ENCODE results near the gene C2orf15.
"Not testable (repeated sequence)": the region's sequence is repeated elsewhere in the genome, so short reads cannot be mapped to it uniquely, and the experiment has no call there.

Gene C2orf15

DNA sequence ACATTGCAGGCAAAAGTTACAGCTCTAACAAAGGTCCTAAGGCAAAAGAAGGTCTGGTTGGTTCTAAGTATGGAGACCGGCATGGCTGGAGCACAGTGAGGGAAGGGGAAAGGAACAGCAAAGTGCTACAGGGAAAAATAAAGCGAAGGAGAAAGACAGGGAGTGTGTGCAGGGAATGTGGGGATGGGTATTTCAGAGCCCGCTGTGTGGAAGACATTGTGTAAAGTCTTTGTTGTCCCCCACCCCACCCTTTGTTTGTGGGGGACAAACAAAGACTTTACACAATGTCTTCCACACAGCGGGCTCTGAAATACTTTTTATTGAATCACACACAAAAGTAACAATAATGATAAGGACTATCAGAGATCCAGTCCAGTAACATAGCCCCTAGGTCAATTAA is 28.9 kb upstream of the C2orf15 start:
- DNase-seq (ENCODE audit: low read depth) = no peak

DNA sequence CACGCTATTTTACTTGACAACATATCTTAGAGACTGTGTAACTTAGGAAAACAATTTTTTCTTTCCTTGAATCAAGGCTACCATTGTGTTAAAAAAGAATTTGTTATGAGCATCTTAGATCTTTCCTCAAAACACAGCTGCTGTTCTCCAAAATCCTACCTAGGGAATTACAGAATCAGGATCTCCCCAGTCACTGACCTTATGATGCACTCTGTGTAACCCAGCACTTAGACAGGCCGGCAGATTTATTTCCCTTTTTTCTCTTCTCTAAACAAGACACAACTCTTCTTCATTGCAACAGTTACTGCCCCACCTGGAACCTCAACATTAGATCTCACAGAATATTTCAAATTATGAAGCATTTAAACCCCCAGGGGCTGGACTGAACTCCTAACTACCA is 13.5 kb upstream of the C2orf15 start:
- TF ChIP-seq, protein P1, sequence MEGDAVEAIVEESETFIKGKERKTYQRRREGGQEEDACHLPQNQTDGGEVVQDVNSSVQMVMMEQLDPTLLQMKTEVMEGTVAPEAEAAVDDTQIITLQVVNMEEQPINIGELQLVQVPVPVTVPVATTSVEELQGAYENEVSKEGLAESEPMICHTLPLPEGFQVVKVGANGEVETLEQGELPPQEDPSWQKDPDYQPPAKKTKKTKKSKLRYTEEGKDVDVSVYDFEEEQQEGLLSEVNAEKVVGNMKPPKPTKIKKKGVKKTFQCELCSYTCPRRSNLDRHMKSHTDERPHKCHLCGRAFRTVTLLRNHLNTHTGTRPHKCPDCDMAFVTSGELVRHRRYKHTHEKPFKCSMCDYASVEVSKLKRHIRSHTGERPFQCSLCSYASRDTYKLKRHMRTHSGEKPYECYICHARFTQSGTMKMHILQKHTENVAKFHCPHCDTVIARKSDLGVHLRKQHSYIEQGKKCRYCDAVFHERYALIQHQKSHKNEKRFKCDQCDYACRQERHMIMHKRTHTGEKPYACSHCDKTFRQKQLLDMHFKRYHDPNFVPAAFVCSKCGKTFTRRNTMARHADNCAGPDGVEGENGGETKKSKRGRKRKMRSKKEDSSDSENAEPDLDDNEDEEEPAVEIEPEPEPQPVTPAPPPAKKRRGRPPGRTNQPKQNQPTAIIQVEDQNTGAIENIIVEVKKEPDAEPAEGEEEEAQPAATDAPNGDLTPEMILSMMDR (conservative IDR thresholded peaks at IDR 0.05; ENCODE audit: low read depth, low read length) = no peak
- DNase-seq (ENCODE audit: low read depth) = no peak
- no peak overlapping the region for H3K4me3 ChIP-seq (ENCODE audit: low read length)

More for the DNA sequence above, 28.9 kb upstream of the C2orf15 start:
- TF ChIP-seq, protein P1 (conservative IDR thresholded peaks at IDR 0.05; ENCODE audit: low read depth, low read length) = no peak
- no peak overlapping the region for H3K4me3 ChIP-seq (ENCODE audit: low read length)

DNA sequence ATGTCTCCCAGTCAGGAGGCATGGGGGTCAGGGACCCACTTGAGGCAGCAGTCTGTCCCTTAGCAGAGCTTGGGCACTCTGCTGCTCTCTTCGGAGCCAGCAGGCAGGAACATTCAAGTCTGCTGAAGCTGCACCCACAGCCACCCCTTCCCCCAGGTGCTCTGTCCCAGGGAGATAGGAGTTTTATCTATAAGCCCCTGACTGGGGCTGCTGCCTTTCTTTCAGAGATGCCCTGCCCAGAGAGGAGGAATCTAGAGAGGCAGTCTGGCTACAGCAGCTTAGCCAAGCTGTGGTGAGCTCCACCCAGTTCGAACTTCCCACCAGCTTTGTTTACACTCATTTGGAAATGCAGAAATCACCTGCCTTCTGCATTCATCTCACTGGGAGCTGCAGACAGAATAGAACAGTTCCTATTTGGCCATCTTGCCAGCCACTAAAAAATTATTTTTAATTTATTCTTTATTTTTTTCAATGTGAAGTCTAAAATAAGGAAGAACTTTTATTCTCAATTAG is 6.4 kb upstream of the C2orf15 start:
- not testable (repeated sequence) for H3K4me3 ChIP-seq (ENCODE audit: low read length); DNase-seq (ENCODE audit: low read depth)

DNA sequence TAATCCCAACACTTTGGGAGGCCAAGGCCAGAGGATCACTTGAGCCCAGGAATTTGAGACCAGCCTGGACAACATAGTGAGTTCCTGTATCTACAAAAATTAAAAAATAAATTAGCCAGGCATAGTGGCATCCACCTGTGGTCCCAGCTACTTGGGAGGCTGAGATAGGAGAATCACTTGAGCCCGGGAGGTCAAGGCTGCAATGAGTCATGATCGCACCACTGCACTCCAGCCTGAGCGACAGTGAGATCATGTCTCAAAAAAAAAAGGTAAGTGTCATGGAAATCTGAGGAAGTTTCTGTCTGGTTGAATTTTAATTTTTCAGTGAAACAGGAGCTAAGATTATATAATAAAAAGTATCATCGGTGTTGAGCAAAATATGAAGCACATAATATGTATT is 2.5 kb upstream of the C2orf15 start:
- DNase-seq (ENCODE audit: low read depth) = no peak

DNA sequence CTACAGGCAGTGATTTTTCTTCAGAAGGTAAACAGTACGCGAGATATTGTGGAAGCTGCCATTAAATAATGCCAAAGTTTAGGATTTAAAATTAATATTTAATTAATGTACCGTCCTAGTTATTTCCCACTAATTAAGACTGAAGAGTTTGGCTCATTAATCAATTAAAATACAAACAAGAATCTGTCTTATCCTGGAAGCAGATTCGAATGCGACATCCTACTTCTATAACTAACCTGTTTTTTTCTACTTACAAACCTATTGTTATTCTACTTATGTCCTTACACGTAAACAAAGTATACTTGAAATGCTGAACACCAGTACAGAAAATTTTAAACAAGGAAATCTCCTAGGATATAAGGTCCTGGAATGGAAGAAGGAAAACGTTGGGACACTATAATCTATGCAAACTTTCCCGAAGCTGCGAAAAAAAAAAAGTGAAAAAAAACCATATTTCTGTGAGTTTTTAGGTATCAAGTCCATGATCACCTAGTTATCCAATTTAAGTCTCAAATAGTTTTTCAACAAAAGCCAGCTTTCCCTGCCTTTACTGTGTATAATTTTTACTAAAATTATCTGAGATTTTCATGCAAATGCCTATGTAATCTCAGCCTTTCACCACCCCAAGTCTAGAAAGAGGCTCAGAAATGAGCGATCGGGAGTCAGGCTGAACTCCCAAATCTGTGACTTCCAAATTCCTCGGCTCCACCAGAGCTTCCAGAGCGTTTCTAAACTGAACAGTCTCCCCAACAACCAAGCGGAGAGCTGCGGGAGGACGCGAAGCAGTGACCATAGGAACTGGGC is 1.2 kb upstream of the C2orf15 start:
- no peak for DNase-seq (ENCODE audit: low read depth)
- peak overlapping the region; percentile 86 for H3K4me3 ChIP-seq (ENCODE audit: low read length)
- TF ChIP-seq, protein P1 (conservative IDR thresholded peaks at IDR 0.05; ENCODE audit: low read depth, low read length) = no peak

More for the DNA sequence above, 2.5 kb upstream of the C2orf15 start:
- TF ChIP-seq, protein P1 (conservative IDR thresholded peaks at IDR 0.05; ENCODE audit: low read depth, low read length) = no peak
- H3K4me3 ChIP-seq (ENCODE audit: low read length) = no peak overlapping the region

DNA sequence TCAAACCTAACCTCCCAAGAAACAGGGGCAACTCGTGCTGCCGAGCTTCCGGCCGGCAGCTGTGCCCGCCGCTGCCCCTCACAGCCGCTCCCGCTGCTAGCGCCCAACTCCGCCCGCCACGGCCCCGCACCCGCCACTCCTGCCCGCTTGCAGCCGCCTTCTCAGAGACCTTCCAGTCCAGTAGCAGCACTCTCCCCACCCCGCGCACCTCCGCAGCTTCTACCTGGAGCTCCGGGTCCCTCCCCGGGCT is 722 bp upstream of the C2orf15 start:
- TF ChIP-seq, protein P1 (conservative IDR thresholded peaks at IDR 0.05; ENCODE audit: low read depth, low read length) = no peak
- H3K4me3 ChIP-seq (ENCODE audit: low read length) = peak overlapping the region; percentile 86
- no peak for DNase-seq (ENCODE audit: low read depth)

DNA sequence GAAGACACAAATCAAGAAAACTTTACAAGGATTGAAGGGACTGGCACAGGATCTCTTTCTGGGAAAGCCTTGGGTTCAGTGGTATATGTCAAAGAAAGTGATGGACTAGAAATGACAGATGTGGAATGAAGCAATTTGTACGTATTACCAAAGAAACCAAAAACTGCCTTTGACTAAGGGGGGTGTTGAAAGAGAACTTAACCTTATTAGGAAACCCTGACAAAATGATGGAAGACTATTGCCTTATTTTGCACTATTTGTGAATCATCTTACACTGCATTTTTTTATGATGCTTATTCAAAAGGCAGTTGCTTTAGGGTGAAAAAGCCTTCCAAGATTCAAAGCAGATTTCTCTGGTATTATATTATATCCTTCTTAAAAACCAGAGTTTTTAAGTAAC is 9.2 kb downstream of the C2orf15 start:
- TF ChIP-seq, protein P1 (conservative IDR thresholded peaks at IDR 0.05; ENCODE audit: low read depth, low read length) = no peak
- DNase-seq (ENCODE audit: low read depth) = no peak
- H3K4me3 ChIP-seq (ENCODE audit: low read length) = no peak overlapping the region
